Nephron progenitor cell (in vitro differentiated cells): ENCODE data around the gene SLC25A42.

Experiments used
- DNase-seq: peaks from one replicate; pipeline ENCODE4 v3.0.0; 2021
- H3K27ac Mint-ChIP-seq: 2 replicates; pipeline ENCODE4 v1.8.0; 2021; ENCODE audit warnings: mild to moderate bottlenecking, moderate library complexity, mixed read lengths
- H3K27me3 Mint-ChIP-seq: 2 replicates; pipeline ENCODE4 v1.8.0; 2021; ENCODE audit warnings: mild to moderate bottlenecking, low read depth, mixed read lengths; ENCODE audit not compliant: poor library complexity
- H3K36me3 Mint-ChIP-seq: 2 replicates; pipeline ENCODE4 v1.8.0; 2021; ENCODE audit warnings: low read depth, mixed read lengths
- H3K4me1 Mint-ChIP-seq: 2 replicates; pipeline ENCODE4 v1.8.0; 2021; ENCODE audit warnings: mixed read lengths
- H3K4me3 Mint-ChIP-seq: 2 replicates; pipeline ENCODE4 v1.8.0; 2021; ENCODE audit warnings: mild to moderate bottlenecking, moderate library complexity, mixed read lengths
- H3K9me3 Mint-ChIP-seq: 2 replicates; pipeline ENCODE4 v1.8.0; 2021; ENCODE audit warnings: mild to moderate bottlenecking, moderate library complexity, mixed read lengths
- CTCF ChIP-seq: fragments of 200-600 bp; sonication (generic); IDR thresholded peaks from 2 replicates; pipeline ENCODE4 v1.5.0; 2021; ENCODE audit warnings: antibody characterized with exemption

SLC25A42 gene

GRCh38 chr19:19115954-19116353, 52.2 kb downstream of the SLC25A42 start:
- H3K4me3 Mint-ChIP-seq: no peak overlapping the region
- H3K27me3 Mint-ChIP-seq: peaks cover 8% of the 10 kb centered on the region
- no peak overlapping the region for H3K27ac Mint-ChIP-seq
- peak; percentile 50 for DNase-seq
- peak; percentile 47 for TF ChIP-seq CTCF
- H3K36me3 Mint-ChIP-seq: peaks cover 16% of the 10 kb centered on the region
- no peaks in the 10 kb centered on the region for H3K9me3 Mint-ChIP-seq
- H3K4me1 Mint-ChIP-seq: peaks cover 52% of the 10 kb centered on the region

- peaks cover 22% of the 10 kb centered on the region for H3K9me3 Mint-ChIP-seq
- H3K4me3 Mint-ChIP-seq: no peak overlapping the region
- peaks cover 46% of the 10 kb centered on the region for H3K36me3 Mint-ChIP-seq
- H3K27me3 Mint-ChIP-seq: peaks cover 3% of the 10 kb centered on the region
- H3K27ac Mint-ChIP-seq: no peak overlapping the region
- no peak for TF ChIP-seq CTCF
- H3K4me1 Mint-ChIP-seq: peaks cover 21% of the 10 kb centered on the region
- DNase-seq: no peak
Observed at GRCh38 chr19:19119325-19120237, 55.8 kb downstream of the SLC25A42 start.

GRCh38 chr19:19120308-19121231, 56.8 kb downstream of the SLC25A42 start:
- DNase-seq: peak; percentile 100

GRCh38 chr19:19121371-19121770, 57.6 kb downstream of the SLC25A42 start:
- DNase-seq: no peak
- no peaks in the 10 kb centered on the region for H3K27me3 Mint-ChIP-seq
- H3K4me1 Mint-ChIP-seq: peaks cover 21% of the 10 kb centered on the region
- TF ChIP-seq CTCF: no peak
- H3K9me3 Mint-ChIP-seq: peaks cover 27% of the 10 kb centered on the region
- H3K4me3 Mint-ChIP-seq: no peak overlapping the region
- no peak overlapping the region for H3K27ac Mint-ChIP-seq
- H3K36me3 Mint-ChIP-seq: peaks cover 53% of the 10 kb centered on the region

More at GRCh38 chr19:19120308-19121231, 56.8 kb downstream of the SLC25A42 start:
- peak overlapping the region; percentile 74 for H3K4me3 Mint-ChIP-seq
- H3K36me3 Mint-ChIP-seq: peaks cover 52% of the 10 kb centered on the region
- peaks cover 27% of the 10 kb centered on the region for H3K9me3 Mint-ChIP-seq
- H3K27me3 Mint-ChIP-seq: peaks cover 3% of the 10 kb centered on the region
- H3K27ac Mint-ChIP-seq: no peak overlapping the region
- peaks cover 21% of the 10 kb centered on the region for H3K4me1 Mint-ChIP-seq
- TF ChIP-seq CTCF: no peak

- DNase-seq: no peak
- Mint-ChIP-seq H3K4me1 (peaks cover 21% of the 10 kb centered on the region), H3K27me3 (no peaks in the 10 kb centered on the region), H3K27ac (no peak overlapping the region), H3K9me3 (peaks cover 29% of the 10 kb centered on the region), H3K36me3 (peaks cover 56% of the 10 kb centered on the region), H3K4me3 (no peak overlapping the region)
- no peak for TF ChIP-seq CTCF
Observed at GRCh38 chr19:19122902-19123301, 59.1 kb downstream of the SLC25A42 start.
